Fibroblast of lung (primary cell): ENCODE measurements around the gene SLC25A20.

Experiments
- CTCF ChIP-seq, 2 donors: IDR thresholded peaks in 1 of 2; conservative IDR thresholded peaks in 1 of 2; 1 replicate in 1 of 2; 2 replicates in 1 of 2; pipeline ENCODE4 v1.5.1; 2011 to 2012; ENCODE audit warnings: low read length in 2 of 2, control low read depth in 1 of 2, inconsistent platforms in 1 of 2, low read depth in 1 of 2, mild to moderate bottlenecking in 1 of 2
- EZH2 ChIP-seq: IDR thresholded peaks from 2 replicates; pipeline ENCODE4 v1.5.1; 2012; ENCODE audit warnings: low read length, control low read depth, mild to moderate bottlenecking; ENCODE audit errors: missing control alignments

- TF ChIP-seq CTCF (conservative IDR thresholded peaks at IDR 0.05 in 1 of 2, IDR thresholded peaks at IDR 0.05 in 1 of 2; ENCODE audit: low read depth in 1 of 2, low read length in 2 of 2): no peak
- no peak for TF ChIP-seq EZH2
These were observed 42.2 kb downstream of the SLC25A20 start for GRCh38 chr3:48856469-48856868.
